RWPE1 (cell line): ENCODE data around the gene BICC1.

Experiments
- CTCF ChIA-PET: fragments of 350-600 bp; sonication (Branson Sonifier 250); formaldehyde crosslinking; extraction: SDS; loops from one replicate; lab custom pipeline; 2021; lab: Yijun Ruan, JAX
- POLR2A ChIA-PET: fragments of 400-600 bp; formaldehyde crosslinking; extraction: SDS; loops from one replicate; lab custom pipeline; 2020; ENCODE audit warnings: antibody characterized with exemption; ENCODE audit not compliant: low non-redundant PET; lab: Yijun Ruan, JAX
- DNase-seq: peaks from one replicate; pipeline ENCODE4 v3.0.0; 2012; ENCODE audit warnings: low spot score
- H3K27ac ChIP-seq: fragments of 450-650 bp; 2 replicates; pipeline ENCODE4 v1.5.1; 2017
- CTCF ChIP-seq: fragments of 450-650 bp; conservative IDR thresholded peaks from 2 replicates; pipeline ENCODE4 v1.5.1; 2017; ENCODE audit warnings: low read depth, mild to moderate bottlenecking

Gene BICC1

GRCh38 chr10:58545427-58545826 lies 32.8 kb downstream of the BICC1 start:
- TF ChIP-seq CTCF, result no peak
- no peak for DNase-seq
- H3K27ac ChIP-seq, result no peak overlapping the region
- POLR2A ChIA-PET, result no interaction called here
- CTCF ChIA-PET, result no interaction called here

GRCh38 chr10:58546137-58546536 lies 33.5 kb downstream of the BICC1 start:
- DNase-seq, result no peak
- ChIA-PET POLR2A (no interaction called here), CTCF (no interaction called here)
- no peak overlapping the region for H3K27ac ChIP-seq
- TF ChIP-seq CTCF, result no peak

DNA sequence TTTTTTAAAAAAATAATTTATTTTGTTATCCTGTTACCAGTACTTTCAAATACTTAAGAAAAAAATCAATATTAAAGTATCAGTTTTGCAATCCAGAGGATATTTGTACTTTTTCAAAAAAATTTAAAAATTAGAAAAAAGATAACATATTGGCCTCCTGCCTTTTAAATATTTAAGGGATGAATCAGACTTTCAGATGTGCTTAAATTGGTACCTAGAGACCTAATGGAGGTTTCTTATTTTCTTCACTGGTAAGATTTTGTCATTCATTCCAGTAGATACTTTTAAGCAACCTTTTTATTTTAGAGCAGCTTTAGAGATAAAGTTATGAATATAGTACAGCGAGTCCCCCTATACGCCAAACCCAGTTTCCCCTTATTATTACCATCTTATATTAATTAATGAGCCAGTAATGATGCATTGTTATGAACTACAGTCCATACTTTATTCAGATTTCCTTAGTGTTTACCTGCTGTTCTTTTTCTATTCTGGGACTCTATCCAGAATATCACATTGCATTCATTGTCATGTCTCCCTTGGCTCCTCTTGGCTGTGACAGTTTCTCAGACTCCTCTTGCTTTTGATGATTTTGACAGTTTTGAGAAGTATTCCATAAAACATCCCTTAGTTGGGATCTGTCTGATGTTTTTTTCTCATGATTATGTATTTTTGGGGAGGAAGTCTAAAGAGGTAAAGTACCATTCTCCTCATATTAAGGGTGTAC lies 34.2 kb downstream of the BICC1 start:
- no peak for DNase-seq
- no peak for TF ChIP-seq CTCF
- H3K27ac ChIP-seq, result no peak overlapping the region
- ChIA-PET CTCF (no interaction called here), POLR2A (no interaction called here)

GRCh38 chr10:58547963-58548362 lies 35.3 kb downstream of the BICC1 start:
- DNase-seq, result no peak
- H3K27ac ChIP-seq, result no peak overlapping the region
- ChIA-PET CTCF (interaction anchor here (0.6 to 0.8 kb wide), 2 partner anchors 17 to 274 kb away, joined by 4 to 6 read pairs; no protein-coding TSS in a partner anchor), POLR2A (no interaction called here)
- TF ChIP-seq CTCF, result no peak

DNA sequence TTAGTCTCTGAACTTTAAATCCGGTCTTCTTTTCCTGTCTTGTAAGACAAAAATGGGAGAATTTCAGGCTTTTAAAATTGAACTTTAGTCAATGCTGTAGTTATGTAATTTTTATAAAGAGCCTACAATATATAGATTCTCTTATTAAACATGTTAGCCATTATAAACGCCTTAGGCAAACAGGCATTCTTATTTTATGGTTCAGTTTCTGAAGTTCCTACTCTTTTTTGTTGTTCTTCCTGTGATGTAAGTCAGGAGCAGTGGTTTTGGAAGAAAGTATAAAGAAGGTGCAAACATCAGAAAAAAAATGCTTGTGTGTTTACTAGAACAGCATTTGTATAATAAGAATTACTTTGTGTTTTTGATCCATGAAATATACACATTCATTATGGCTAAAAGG lies 41.6 kb downstream of the BICC1 start:
- TF ChIP-seq CTCF, result no peak
- ChIA-PET CTCF (no interaction called here), POLR2A (no interaction called here)
- no peak overlapping the region for H3K27ac ChIP-seq
- DNase-seq, result peak; percentile 7

- no peak for TF ChIP-seq CTCF
- ChIA-PET CTCF (no interaction called here), POLR2A (no interaction called here)
- no peak overlapping the region for H3K27ac ChIP-seq
- no peak for DNase-seq
Observed at GRCh38 chr10:58555170-58555929, 42.7 kb downstream of the BICC1 start.
